Brain microvascular endothelial cell (primary cell): ENCODE measurements around the gene KIFBP.
"Not testable (repeated sequence)": the region's sequence is repeated elsewhere in the genome, so short reads cannot be mapped to it uniquely, and the experiment has no call there.

Source experiments
- DNase-seq: peaks from one replicate; pipeline ENCODE4 v3.0.0-alpha.2; 2020
- H3K27ac ChIP-seq: fragments of 250-450 bp; sonication (Bioruptor Pico); 2 replicates; pipeline ENCODE4 v1.5.1; 2020; ENCODE audit warnings: mild to moderate bottlenecking, moderate library complexity
- H3K27me3 ChIP-seq: fragments of 250-450 bp; sonication (Bioruptor Pico); replicated peaks from 2 replicates; pipeline ENCODE4 v1.5.1; 2020; ENCODE audit warnings: mild to moderate bottlenecking
- H3K36me3 ChIP-seq: fragments of 250-450 bp; sonication (Bioruptor Pico); replicated peaks from 2 replicates; pipeline ENCODE4 v1.5.1; 2020; ENCODE audit warnings: mild to moderate bottlenecking
- H3K4me3 ChIP-seq: 2 replicates; pipeline ENCODE4 v1.5.1; 2011; ENCODE audit warnings: low read depth, mild to moderate bottlenecking, control low read depth, low read length, moderate library complexity
- in situ Hi-C: cut with HindIII; loops from 2 replicates; pipeline ENCODE4 v1.10.0; 2017; ENCODE audit warnings: low sequenced_read_pairs, low pct_ligation_motif_present
- TF ChIP-seq, protein P1 (sequence below): IDR thresholded peaks from 2 replicates; pipeline ENCODE4 v1.5.1; 2011; ENCODE audit warnings: low read depth, mild to moderate bottlenecking, moderate library complexity, low read length, control low read depth, inconsistent platforms; ENCODE audit errors: missing control alignments

The KIFBP gene

DNA sequence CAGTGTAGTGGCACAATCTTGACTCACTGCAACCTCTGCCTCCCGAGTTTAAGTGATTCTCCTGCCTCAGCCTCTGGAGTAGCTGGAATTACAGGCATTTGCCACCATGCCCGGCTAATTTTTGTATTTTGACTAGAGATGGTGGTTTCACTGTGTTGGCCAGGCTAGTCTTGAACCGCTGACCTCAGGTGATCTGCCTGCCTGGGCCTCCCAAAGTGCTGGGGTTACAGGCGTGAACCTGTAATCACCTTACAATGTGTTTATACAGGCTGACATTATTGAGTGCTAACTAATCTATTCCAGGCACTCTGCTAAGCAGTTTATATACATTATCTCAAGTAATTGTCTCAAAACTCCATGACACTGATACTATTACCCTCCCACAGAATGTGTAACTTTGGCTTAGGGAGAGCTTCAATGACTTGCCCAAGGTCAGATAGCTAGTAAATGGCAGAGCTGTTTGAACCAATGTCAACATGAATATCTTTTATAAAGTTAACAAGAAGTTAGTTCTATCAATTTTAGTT, 36.8 kb downstream of the KIFBP start:
- in situ Hi-C loops, result no loop called here
- no peak overlapping the region for H3K27ac ChIP-seq
- TF ChIP-seq, protein P1, sequence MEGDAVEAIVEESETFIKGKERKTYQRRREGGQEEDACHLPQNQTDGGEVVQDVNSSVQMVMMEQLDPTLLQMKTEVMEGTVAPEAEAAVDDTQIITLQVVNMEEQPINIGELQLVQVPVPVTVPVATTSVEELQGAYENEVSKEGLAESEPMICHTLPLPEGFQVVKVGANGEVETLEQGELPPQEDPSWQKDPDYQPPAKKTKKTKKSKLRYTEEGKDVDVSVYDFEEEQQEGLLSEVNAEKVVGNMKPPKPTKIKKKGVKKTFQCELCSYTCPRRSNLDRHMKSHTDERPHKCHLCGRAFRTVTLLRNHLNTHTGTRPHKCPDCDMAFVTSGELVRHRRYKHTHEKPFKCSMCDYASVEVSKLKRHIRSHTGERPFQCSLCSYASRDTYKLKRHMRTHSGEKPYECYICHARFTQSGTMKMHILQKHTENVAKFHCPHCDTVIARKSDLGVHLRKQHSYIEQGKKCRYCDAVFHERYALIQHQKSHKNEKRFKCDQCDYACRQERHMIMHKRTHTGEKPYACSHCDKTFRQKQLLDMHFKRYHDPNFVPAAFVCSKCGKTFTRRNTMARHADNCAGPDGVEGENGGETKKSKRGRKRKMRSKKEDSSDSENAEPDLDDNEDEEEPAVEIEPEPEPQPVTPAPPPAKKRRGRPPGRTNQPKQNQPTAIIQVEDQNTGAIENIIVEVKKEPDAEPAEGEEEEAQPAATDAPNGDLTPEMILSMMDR, result no peak

DNA sequence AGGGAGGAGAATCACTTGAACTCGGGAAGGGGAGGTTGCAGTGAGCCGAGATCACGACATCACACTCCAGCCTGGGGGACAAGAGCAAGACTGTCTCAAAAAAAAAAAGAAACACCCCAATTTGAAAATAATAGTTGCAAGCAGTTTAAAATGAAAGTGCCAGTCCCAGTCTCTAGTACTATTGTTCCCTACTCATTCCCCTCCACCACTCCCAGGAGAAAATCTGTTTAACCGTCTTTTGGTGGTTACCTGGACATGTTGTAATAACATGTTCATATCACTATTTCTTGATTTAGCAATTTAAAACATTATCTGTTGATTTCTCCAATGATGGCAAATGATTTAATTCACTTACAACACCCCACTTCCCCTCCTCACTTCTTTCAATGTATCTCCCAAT, 44.7 kb downstream of the KIFBP start:
- TF ChIP-seq, protein P1, result no peak
- H3K27ac ChIP-seq, result no peak overlapping the region
- no peaks in the 10 kb centered on the region for H3K27me3 ChIP-seq
- H3K36me3 ChIP-seq, result no peaks in the 10 kb centered on the region
- no peak overlapping the region for H3K4me3 ChIP-seq
- no peak for DNase-seq
- in situ Hi-C loops, result no loop called here

More for the DNA sequence above, 36.8 kb downstream of the KIFBP start:
- H3K36me3 ChIP-seq, result no peaks in the 10 kb centered on the region
- no peak for DNase-seq
- no peak overlapping the region for H3K4me3 ChIP-seq
- H3K27me3 ChIP-seq, result no peaks in the 10 kb centered on the region

DNA sequence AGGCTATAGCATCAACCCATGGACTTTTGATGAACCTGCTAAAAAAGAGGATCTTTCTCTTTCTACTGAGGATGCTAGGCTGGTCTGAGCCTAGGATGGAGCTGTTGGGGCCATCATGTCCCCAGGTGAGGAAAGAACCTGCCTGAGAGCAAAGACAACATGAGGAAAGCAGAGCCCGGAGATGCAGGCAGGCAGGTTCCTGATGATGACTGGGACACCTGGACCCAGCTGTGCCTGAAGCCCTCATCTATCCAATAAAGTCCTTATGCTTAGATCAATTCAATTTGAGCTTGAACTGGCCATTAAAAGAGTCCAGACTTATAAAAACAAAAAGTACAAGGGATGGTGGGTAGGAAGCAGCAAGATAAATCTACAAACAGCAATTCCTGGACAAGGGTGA, 48.9 kb downstream of the KIFBP start:
- TF ChIP-seq, protein P1, result no peak
- DNase-seq, result no peak
- Histone ChIP-seq H3K36me3 (no peaks in the 10 kb centered on the region), H3K4me3 (no peak overlapping the region), H3K27me3 (no peaks in the 10 kb centered on the region), H3K27ac (no peak overlapping the region)
- in situ Hi-C loops, result no loop called here

DNA sequence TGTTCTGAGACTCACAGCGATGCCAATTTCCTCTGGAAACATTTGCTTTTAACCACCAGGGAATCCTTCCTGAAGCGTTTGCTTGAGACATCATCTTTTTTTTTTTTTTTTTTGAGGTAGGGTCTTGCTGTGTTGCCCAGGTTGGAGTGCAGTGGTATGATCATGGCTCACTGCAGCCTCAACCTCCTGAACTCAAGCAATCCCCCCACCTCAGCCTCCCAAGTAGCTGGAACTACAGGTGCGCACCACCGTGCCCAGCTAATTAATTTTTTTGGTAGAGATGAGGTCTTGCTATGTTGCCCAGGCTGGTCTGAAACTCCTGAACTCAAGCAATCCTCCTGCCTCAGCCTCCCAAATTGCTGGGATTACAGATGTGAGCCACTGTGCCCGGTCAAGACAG, 52.3 kb downstream of the KIFBP start:
- H3K27ac ChIP-seq, DNase-seq, in situ Hi-C loops, H3K4me3 ChIP-seq, H3K27me3 ChIP-seq, H3K36me3 ChIP-seq: not testable (repeated sequence)

DNA sequence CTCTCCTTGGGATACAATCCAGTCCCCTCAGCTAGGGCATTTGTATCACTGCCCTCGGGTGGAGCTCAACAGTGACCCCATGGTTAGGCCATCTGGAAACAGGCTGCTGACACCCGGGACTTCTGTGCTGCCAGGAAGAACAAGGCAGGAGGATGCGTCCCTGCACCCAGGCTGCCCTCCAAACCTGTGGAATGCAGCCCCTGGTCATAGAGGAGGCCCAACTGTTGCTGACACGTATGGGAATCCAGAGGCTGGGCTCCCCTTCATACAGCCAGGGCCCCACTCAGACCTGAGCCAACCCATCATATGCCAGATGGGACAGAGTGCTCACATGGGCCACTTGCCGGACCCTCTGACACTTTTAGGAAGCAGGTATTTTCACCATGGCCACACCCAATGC, 53.8 kb downstream of the KIFBP start:
- in situ Hi-C loops, result no loop called here
- TF ChIP-seq, protein P1, result no peak
- Histone ChIP-seq H3K4me3 (no peak overlapping the region), H3K36me3 (no peaks in the 10 kb centered on the region), H3K27me3 (no peaks in the 10 kb centered on the region), H3K27ac (no peak overlapping the region)
- DNase-seq, result no peak

DNA sequence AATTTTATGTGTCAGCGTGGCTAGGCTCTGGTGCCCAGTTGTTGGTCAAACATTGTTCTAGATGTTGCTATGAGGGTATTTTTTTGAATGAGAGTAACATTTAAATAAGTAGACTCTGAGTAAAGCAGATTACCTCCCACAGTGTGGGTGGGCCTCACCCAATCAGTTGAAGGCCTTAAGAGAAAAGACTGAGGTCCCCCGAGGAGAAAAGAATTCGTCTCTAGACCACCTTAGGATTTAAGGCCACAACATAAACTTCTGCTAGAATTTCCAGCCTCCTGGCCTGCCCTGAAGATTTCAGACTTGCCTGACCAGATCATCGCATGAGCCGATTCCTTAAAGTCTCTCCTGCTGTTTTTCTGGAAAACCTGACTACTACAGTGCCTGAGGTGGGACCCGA, 54.2 kb downstream of the KIFBP start:
- no peaks in the 10 kb centered on the region for H3K27me3 ChIP-seq
- DNase-seq, result no peak
- H3K27ac ChIP-seq, result no peak overlapping the region
- TF ChIP-seq, protein P1, result no peak
- H3K36me3 ChIP-seq, result no peaks in the 10 kb centered on the region
- in situ Hi-C loops, result no loop called here
- no peak overlapping the region for H3K4me3 ChIP-seq
